Neural cell (in vitro differentiated cells): Measurements from ENCODE around the gene PHTF2.

Experiments used
- EP300 ChIP-seq: fragments of 450-650 bp; conservative IDR thresholded peaks from 2 replicates; pipeline ENCODE4 v1.6.1; 2014; ENCODE audit warnings: antibody characterized with exemption, mild to moderate bottlenecking, moderate library complexity; ENCODE audit not compliant: poor library complexity, severe bottlenecking
- EZH2 ChIP-seq: fragments of 200-600, 300-800 bp; shearing (Covaris generic), sonication (generic); IDR thresholded peaks from 2 replicates; pipeline ENCODE4 v1.6.1; 2014; ENCODE audit warnings: antibody characterized with exemption, low read length, borderline replicate concordance, mild to moderate bottlenecking; ENCODE audit not compliant: insufficient read depth, poor library complexity, severe bottlenecking
- MXI1 ChIP-seq: fragments of 450-650 bp; conservative IDR thresholded peaks from 2 replicates; pipeline ENCODE4 v1.6.1; 2014; ENCODE audit warnings: antibody characterized with exemption, mild to moderate bottlenecking; ENCODE audit not compliant: poor library complexity, severe bottlenecking
- POLR2AphosphoS5 ChIP-seq: IDR thresholded peaks from 2 replicates; pipeline ENCODE4 v1.6.1; 2012
- RAD21 ChIP-seq: fragments of 450-650 bp; conservative IDR thresholded peaks from 2 replicates; pipeline ENCODE4 v1.6.1; 2014; ENCODE audit warnings: antibody characterized with exemption, mild to moderate bottlenecking, moderate library complexity
- TAF1 ChIP-seq: IDR thresholded peaks from 2 replicates; pipeline ENCODE4 v1.6.1; 2012; ENCODE audit warnings: low read depth
- TF ChIP-seq, protein P1 (sequence below): fragments of 450-650 bp; IDR thresholded peaks from 2 replicates; pipeline ENCODE4 v1.5.1; 2014; ENCODE audit warnings: antibody characterized with exemption, mild to moderate bottlenecking, moderate library complexity; ENCODE audit not compliant: poor library complexity, severe bottlenecking
- TF ChIP-seq, protein P2 (sequence below): IDR thresholded peaks from 2 replicates; pipeline ENCODE4 v1.6.1; 2012; ENCODE audit warnings: borderline replicate concordance

DNA sequence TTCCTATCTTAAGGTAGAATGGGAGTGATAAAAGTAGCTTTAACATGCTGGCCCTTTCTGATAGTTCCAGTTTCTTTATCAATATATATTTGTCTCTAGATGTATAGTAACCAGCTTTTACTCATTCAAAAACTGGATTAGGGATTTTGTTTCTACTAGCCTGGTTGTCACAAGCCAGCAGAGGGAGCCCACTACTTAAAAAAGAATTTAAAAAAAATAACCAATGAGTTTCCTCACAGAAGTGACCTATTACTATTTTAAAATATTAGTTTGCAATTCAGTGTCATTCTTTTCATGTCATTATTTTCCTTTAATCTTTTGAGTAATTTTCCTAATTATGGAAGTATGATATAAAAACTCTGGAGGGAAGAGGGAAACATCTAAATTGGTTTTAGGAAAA lies 142.1 kb downstream of the PHTF2 start:
- TF ChIP-seq, protein P1, sequence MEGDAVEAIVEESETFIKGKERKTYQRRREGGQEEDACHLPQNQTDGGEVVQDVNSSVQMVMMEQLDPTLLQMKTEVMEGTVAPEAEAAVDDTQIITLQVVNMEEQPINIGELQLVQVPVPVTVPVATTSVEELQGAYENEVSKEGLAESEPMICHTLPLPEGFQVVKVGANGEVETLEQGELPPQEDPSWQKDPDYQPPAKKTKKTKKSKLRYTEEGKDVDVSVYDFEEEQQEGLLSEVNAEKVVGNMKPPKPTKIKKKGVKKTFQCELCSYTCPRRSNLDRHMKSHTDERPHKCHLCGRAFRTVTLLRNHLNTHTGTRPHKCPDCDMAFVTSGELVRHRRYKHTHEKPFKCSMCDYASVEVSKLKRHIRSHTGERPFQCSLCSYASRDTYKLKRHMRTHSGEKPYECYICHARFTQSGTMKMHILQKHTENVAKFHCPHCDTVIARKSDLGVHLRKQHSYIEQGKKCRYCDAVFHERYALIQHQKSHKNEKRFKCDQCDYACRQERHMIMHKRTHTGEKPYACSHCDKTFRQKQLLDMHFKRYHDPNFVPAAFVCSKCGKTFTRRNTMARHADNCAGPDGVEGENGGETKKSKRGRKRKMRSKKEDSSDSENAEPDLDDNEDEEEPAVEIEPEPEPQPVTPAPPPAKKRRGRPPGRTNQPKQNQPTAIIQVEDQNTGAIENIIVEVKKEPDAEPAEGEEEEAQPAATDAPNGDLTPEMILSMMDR = peak; percentile 76
- TF ChIP-seq MXI1 (no peak), EP300 (no peak), TAF1 (no peak), RAD21 (peak; percentile 77), EZH2 (no peak), POLR2AphosphoS5 (no peak)
- TF ChIP-seq, protein P2, sequence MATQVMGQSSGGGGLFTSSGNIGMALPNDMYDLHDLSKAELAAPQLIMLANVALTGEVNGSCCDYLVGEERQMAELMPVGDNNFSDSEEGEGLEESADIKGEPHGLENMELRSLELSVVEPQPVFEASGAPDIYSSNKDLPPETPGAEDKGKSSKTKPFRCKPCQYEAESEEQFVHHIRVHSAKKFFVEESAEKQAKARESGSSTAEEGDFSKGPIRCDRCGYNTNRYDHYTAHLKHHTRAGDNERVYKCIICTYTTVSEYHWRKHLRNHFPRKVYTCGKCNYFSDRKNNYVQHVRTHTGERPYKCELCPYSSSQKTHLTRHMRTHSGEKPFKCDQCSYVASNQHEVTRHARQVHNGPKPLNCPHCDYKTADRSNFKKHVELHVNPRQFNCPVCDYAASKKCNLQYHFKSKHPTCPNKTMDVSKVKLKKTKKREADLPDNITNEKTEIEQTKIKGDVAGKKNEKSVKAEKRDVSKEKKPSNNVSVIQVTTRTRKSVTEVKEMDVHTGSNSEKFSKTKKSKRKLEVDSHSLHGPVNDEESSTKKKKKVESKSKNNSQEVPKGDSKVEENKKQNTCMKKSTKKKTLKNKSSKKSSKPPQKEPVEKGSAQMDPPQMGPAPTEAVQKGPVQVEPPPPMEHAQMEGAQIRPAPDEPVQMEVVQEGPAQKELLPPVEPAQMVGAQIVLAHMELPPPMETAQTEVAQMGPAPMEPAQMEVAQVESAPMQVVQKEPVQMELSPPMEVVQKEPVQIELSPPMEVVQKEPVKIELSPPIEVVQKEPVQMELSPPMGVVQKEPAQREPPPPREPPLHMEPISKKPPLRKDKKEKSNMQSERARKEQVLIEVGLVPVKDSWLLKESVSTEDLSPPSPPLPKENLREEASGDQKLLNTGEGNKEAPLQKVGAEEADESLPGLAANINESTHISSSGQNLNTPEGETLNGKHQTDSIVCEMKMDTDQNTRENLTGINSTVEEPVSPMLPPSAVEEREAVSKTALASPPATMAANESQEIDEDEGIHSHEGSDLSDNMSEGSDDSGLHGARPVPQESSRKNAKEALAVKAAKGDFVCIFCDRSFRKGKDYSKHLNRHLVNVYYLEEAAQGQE = no peak
